ENCODE measurements around the gene NECAB3.

NECAB3 gene

GRCh38 chr20:33660685-33661058, 13.6 kb downstream of the NECAB3 start:
- DNase-seq (ENCODE audit: insufficient read length, low spot score), result no peak
- no peak for TF ChIP-seq CTCF (IDR thresholded peaks at IDR 0.05; ENCODE audit: insufficient read depth, missing control alignments)
- FAIRE-seq, result no peak

- no peak for TF ChIP-seq CTCF (IDR thresholded peaks at IDR 0.05; ENCODE audit: insufficient read depth, missing control alignments)
- no peak for DNase-seq (ENCODE audit: insufficient read length, low spot score)
- FAIRE-seq, result no peak
These were observed 14.1 kb downstream of the NECAB3 start for GRCh38 chr20:33660035-33660684.

- DNase-seq (ENCODE audit: insufficient read length, low spot score) (no peak), FAIRE-seq (no peak)
- no peak for TF ChIP-seq CTCF (IDR thresholded peaks at IDR 0.05; ENCODE audit: insufficient read depth, missing control alignments)
These were observed 14.7 kb downstream of the NECAB3 start for GRCh38 chr20:33659341-33660034.

GRCh38 chr20:33658929-33659328, 15.3 kb downstream of the NECAB3 start:
- no peak for DNase-seq (ENCODE audit: insufficient read length, low spot score)
- no peak for FAIRE-seq
- TF ChIP-seq CTCF (IDR thresholded peaks at IDR 0.05; ENCODE audit: insufficient read depth, missing control alignments), result no peak

GRCh38 chr20:33658510-33658909, 15.7 kb downstream of the NECAB3 start:
- no peak for TF ChIP-seq CTCF (IDR thresholded peaks at IDR 0.05; ENCODE audit: insufficient read depth, missing control alignments)
- FAIRE-seq, result no peak
- no peak for DNase-seq (ENCODE audit: insufficient read length, low spot score)

- FAIRE-seq, result no peak
- no peak for TF ChIP-seq CTCF (IDR thresholded peaks at IDR 0.05; ENCODE audit: insufficient read depth, missing control alignments)
- no peak for DNase-seq (ENCODE audit: insufficient read length, low spot score)
These were observed 16.5 kb downstream of the NECAB3 start for GRCh38 chr20:33657704-33658095.

All from D721Med (cell line).